ENCODE results near the gene PDE7B.

The PDE7B gene

GRCh38 chr6:135833771-135834170 lies 17.7 kb upstream of the PDE7B start:
- Histone ChIP-seq H3K27me3 (replicated peaks; ENCODE audit: control insufficient read depth, insufficient read depth, low read length) (peaks cover 4% of the 10 kb centered on the region), H3K36me3 (ENCODE audit: control insufficient read depth, insufficient read depth, low read length) (no peaks in the 10 kb centered on the region), H3K4me3 (replicated peaks; ENCODE audit: low read depth, low read length) (no peak overlapping the region)
- no peak for TF ChIP-seq CTCF (IDR thresholded peaks at IDR 0.05; ENCODE audit: insufficient read depth, low read length, poor library complexity, severe bottlenecking)
- no peak for DNase-seq (ENCODE audit: extremely low read depth, insufficient read length)

GRCh38 chr6:135837735-135838449 lies 13.6 kb upstream of the PDE7B start:
- Histone ChIP-seq H3K4me3 (replicated peaks; ENCODE audit: low read depth, low read length) (no peak overlapping the region), H3K36me3 (ENCODE audit: control insufficient read depth, insufficient read depth, low read length) (no peaks in the 10 kb centered on the region), H3K27me3 (replicated peaks; ENCODE audit: control insufficient read depth, insufficient read depth, low read length) (peaks cover 4% of the 10 kb centered on the region)
- DNase-seq (ENCODE audit: extremely low read depth, insufficient read length), result no peak
- TF ChIP-seq CTCF (IDR thresholded peaks at IDR 0.05; ENCODE audit: insufficient read depth, low read length, poor library complexity, severe bottlenecking), result no peak

GRCh38 chr6:135839121-135839520 lies 12.4 kb upstream of the PDE7B start:
- no peak for TF ChIP-seq CTCF (IDR thresholded peaks at IDR 0.05; ENCODE audit: insufficient read depth, low read length, poor library complexity, severe bottlenecking)
- DNase-seq (ENCODE audit: extremely low read depth, insufficient read length), result no peak
- Histone ChIP-seq H3K27me3 (replicated peaks; ENCODE audit: control insufficient read depth, insufficient read depth, low read length) (peaks cover 4% of the 10 kb centered on the region), H3K4me3 (replicated peaks; ENCODE audit: low read depth, low read length) (no peak overlapping the region), H3K36me3 (ENCODE audit: control insufficient read depth, insufficient read depth, low read length) (no peaks in the 10 kb centered on the region)

GRCh38 chr6:135842618-135843392 lies 8.7 kb upstream of the PDE7B start:
- Histone ChIP-seq H3K4me3 (replicated peaks; ENCODE audit: low read depth, low read length) (no peak overlapping the region), H3K27me3 (replicated peaks; ENCODE audit: control insufficient read depth, insufficient read depth, low read length) (no peaks in the 10 kb centered on the region; the same call in 1 of the 2 replicates), H3K36me3 (ENCODE audit: control insufficient read depth, insufficient read depth, low read length) (no peaks in the 10 kb centered on the region)
- TF ChIP-seq CTCF (IDR thresholded peaks at IDR 0.05; ENCODE audit: insufficient read depth, low read length, poor library complexity, severe bottlenecking), result no peak
- no peak for DNase-seq (ENCODE audit: extremely low read depth, insufficient read length)

GRCh38 chr6:135850882-135851281 lies 619 bp upstream of the PDE7B start:
- DNase-seq (ENCODE audit: extremely low read depth, insufficient read length), result no peak
- TF ChIP-seq CTCF (IDR thresholded peaks at IDR 0.05; ENCODE audit: insufficient read depth, low read length, poor library complexity, severe bottlenecking), result no peak
- Histone ChIP-seq H3K4me3 (replicated peaks; ENCODE audit: low read depth, low read length) (no peak overlapping the region), H3K36me3 (ENCODE audit: control insufficient read depth, insufficient read depth, low read length) (no peaks in the 10 kb centered on the region), H3K27me3 (replicated peaks; ENCODE audit: control insufficient read depth, insufficient read depth, low read length) (no peaks in the 10 kb centered on the region; the same call in none of the 2 replicates)

Data from GM06990 (cell line).